ENCODE data around the gene CXorf65.

DNA sequence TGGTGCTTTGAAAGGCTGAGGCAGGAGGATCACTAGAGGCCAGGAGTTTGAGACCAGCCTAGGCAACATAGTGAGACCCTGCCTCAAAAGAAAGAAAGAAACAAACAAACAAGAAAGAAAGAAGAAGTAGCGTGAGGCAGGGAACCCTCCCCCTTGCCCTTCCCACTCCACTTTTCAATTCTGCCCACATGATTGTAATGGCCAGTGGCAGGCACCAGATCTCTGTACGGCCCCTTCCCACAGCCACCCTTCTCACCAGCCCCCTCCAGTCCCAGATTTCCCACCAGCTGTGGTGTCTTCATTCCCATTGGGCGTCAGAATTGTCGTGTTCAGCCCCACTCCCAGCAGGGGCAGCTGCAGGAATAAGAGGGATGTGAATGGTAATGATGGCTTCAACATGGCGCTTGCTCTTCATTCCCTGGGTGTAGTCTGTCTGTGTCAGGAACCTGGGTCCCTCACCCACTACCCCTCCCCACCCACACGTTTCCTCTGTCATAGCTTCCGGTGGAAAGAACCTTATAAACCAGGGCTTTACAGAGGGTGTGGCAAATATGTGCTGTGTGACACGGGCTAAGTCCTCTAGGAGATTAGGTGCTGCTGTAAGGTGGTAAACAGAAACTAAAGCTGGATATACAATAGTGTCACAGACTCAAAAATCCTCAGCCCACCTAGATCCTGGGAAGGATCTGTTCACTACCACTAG is 4.8 kb upstream of the CXorf65 start, which contains the start of gene IL2RG:
- TF ChIP-seq, protein P1, sequence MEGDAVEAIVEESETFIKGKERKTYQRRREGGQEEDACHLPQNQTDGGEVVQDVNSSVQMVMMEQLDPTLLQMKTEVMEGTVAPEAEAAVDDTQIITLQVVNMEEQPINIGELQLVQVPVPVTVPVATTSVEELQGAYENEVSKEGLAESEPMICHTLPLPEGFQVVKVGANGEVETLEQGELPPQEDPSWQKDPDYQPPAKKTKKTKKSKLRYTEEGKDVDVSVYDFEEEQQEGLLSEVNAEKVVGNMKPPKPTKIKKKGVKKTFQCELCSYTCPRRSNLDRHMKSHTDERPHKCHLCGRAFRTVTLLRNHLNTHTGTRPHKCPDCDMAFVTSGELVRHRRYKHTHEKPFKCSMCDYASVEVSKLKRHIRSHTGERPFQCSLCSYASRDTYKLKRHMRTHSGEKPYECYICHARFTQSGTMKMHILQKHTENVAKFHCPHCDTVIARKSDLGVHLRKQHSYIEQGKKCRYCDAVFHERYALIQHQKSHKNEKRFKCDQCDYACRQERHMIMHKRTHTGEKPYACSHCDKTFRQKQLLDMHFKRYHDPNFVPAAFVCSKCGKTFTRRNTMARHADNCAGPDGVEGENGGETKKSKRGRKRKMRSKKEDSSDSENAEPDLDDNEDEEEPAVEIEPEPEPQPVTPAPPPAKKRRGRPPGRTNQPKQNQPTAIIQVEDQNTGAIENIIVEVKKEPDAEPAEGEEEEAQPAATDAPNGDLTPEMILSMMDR (IDR thresholded peaks at IDR 0.05), result no peak
- TF ChIP-seq POLR2A (IDR thresholded peaks at IDR 0.05), result peak; percentile 92
- no peak for TF ChIP-seq EP300 (IDR thresholded peaks at IDR 0.05; ENCODE audit: low read depth)
- TF ChIP-seq POLR2AphosphoS5 (IDR thresholded peaks at IDR 0.05), result peak; percentile 58 to 93 (median 90)
